Stomach (tissue), 9 donors: ENCODE measurements around the gene TCF21. TPM values are rescaled to one million over a fixed set of nuclear protein-coding genes. Genes with fewer than 3 reads are reported as not detected.
A peak's percentile ranks its signal among the peaks of the same experiment; 100 is the strongest.
"Not testable (repeated sequence)": the region's sequence is repeated elsewhere in the genome, so short reads cannot be mapped to it uniquely, and the experiment has no call there.

ENCODE experiments used
- DNase-seq, 2 donors: peaks; one replicate each; pipeline versions ENCODE4 v3.0.0 to v3.0.0-alpha.2; 2013 to 2019
- H3K27ac ChIP-seq, 5 donors: fragments of 200-600 bp in 4 of 5; sonication (generic) in 4 of 5; one replicate each; pipeline ENCODE4 v1.5.1; 2013 to 2019; ENCODE audit warnings: mild to moderate bottlenecking in 1 of 5, moderate library complexity in 1 of 5
- H3K27me3 ChIP-seq, 3 donors: fragments of 200-600 bp; sonication (generic); one replicate each; pipeline ENCODE4 v1.5.1; 2017 to 2019; ENCODE audit warnings: mixed run types in 1 of 3
- H3K36me3 ChIP-seq, 4 donors: fragments of 200-600 bp; sonication (generic); 1 replicate in 3 of 4; 2 replicates in 1 of 4; pipeline ENCODE4 v1.5.1; 2016 to 2019
- H3K4me1 ChIP-seq, 4 donors: fragments of 200-600 bp; sonication (generic); one replicate each; pipeline ENCODE4 v1.5.1; 2016 to 2019
- H3K4me3 ChIP-seq, 4 donors: fragments of 200-600 bp; sonication (generic) in 3 of 4; one replicate each; pipeline ENCODE4 v1.5.1; 2016 to 2019; ENCODE audit warnings: mild to moderate bottlenecking in 1 of 4
- H3K9me3 ChIP-seq, 4 donors: fragments of 200-600 bp; sonication (generic); one replicate each; pipeline ENCODE4 v1.5.1; 2016 to 2019
- CTCF ChIP-seq, 7 experiments: fragments of 450-650 bp in 4 of 7; fragments of 200-600 bp in 3 of 7; sonication (generic) in 3 of 7; IDR thresholded peaks; one replicate each; pipeline ENCODE4 v1.5.1; 2016 to 2019; ENCODE audit warnings: antibody characterized with exemption in 7 of 7, control low read depth in 2 of 7, mild to moderate bottlenecking in 1 of 7
- EP300 ChIP-seq: sonication (generic); formaldehyde crosslinking; IDR thresholded peaks from one replicate; pipeline ENCODE4 v1.6.1; 2017; ENCODE audit warnings: antibody characterized with exemption
- POLR2A ChIP-seq, 4 donors: fragments of 450-650 bp; IDR thresholded peaks; one replicate each; pipeline ENCODE4 v1.6.1; 2016; ENCODE audit warnings: antibody characterized with exemption in 4 of 4, control low read depth in 2 of 4, mild to moderate bottlenecking in 1 of 4, moderate library complexity in 1 of 4
- POLR2AphosphoS5 ChIP-seq, 3 donors: sonication (generic); formaldehyde crosslinking; IDR thresholded peaks; one replicate each; pipeline ENCODE4 v1.6.1; 2016; ENCODE audit warnings: antibody characterized with exemption in 3 of 3
- WGBS, 5 donors: extraction: QIAGEN DNeasy Blood & Tissue Kit in 3 of 5; methylation state at CpG; one replicate each; pipeline versions ENCODE4 v1.1.5 to v1.1.7; 2013 to 2018; 5-methylcytosine and 5-hydroxymethylcytosine counted together
- intact Hi-C: fragments of 100-400 bp; cut with DNase I; formaldehyde crosslinking; loops from one replicate; pipeline ENCODE4 v1.15.1; 2023; ENCODE audit warnings: low total_unique reads
- polyA plus RNA-seq, 3 donors: library from polyadenylated mRNA; stranded (reverse); fragments of 200-250 nt; gene quantifications; one replicate each; pipeline ENCODE4 v1.2.3, GENCODE V29; 2013
- total RNA-seq, 5 donors: library from RNA; depleted of rRNA; stranded (reverse); fragments of >200 nt; gene quantifications; one replicate each; pipeline versions ENCODE4 v1.1.0 to v1.2.3, GENCODE V29; 2014 to 2016
- donor health status: healthy with polysubstance abuse.
- donor health status: Bipolar disorder and iron deficiency.
- donor health status: healthy.

Gene TCF21
- total and polyA plus RNA-seq, 8 donors = 3.2 to 43.0 (median 16.3) TPM

- Histone ChIP-seq H3K9me3 (no peaks in the 10 kb centered on the region), H3K4me1 (peaks cover 0 to 11% (median 0%) of the 10 kb centered on the region in 4 donors), H3K27me3 (peaks cover 0 to 7% (median 0%) of the 10 kb centered on the region in 3 donors), H3K27ac (no peak overlapping the region), H3K4me3 (no peak overlapping the region), H3K36me3 (no peaks in the 10 kb centered on the region)
- DNase-seq = peak; percentile 86 to 90
- WGBS, 5 donors = 23 to 28% (median 27%) methylated on average over 6 of the region's 6 CpGs
- intact Hi-C loops = loop anchor here (5.0 to 10.0 kb wide), 2 partner anchors 143 to 171 kb away; no protein-coding TSS in a partner anchor
- TF ChIP-seq EP300 = no peak
- TF ChIP-seq CTCF (IDR thresholded peaks at IDR 0.05) = peak in 5 of 7 experiments; percentile 17 to 84 (median 74)
Observed at GRCh38 chr6:133921249-133921859, 32.4 kb downstream of the TCF21 start.

- H3K27ac ChIP-seq = no peak overlapping the region
- H3K27me3 ChIP-seq = peaks cover 0 to 18% (median 0%) of the 10 kb centered on the region in 3 donors
- no peaks in the 10 kb centered on the region for H3K9me3 ChIP-seq
- intact Hi-C loops = loop anchor here (5.0 to 10.0 kb wide), 2 partner anchors 141 to 168 kb away; no protein-coding TSS in a partner anchor
- TF ChIP-seq EP300 (no peak), POLR2A (IDR thresholded peaks at IDR 0.05) (no peak), POLR2AphosphoS5 (IDR thresholded peaks at IDR 0.05) (peak in 2 of 3 donors; percentile 39 to 52), CTCF (IDR thresholded peaks at IDR 0.05) (peak in 5 of 7 experiments; percentile 78 to 94 (median 83))
- H3K36me3 ChIP-seq = no peaks in the 10 kb centered on the region
- 19 to 31% (median 27%) methylated on average over 6 of the region's 6 CpGs for WGBS, 5 donors
- H3K4me1 ChIP-seq = peaks cover 0 to 6% (median 0%) of the 10 kb centered on the region in 4 donors
- H3K4me3 ChIP-seq = no peak overlapping the region
- peak; percentile 74 to 92 for DNase-seq
Observed at GRCh38 chr6:133923938-133924593, 35.2 kb downstream of the TCF21 start.

GRCh38 chr6:133931221-133931620 lies 42.3 kb downstream of the TCF21 start:
- H3K27ac ChIP-seq, H3K4me1 ChIP-seq, H3K36me3 ChIP-seq, intact Hi-C loops, DNase-seq, H3K4me3 ChIP-seq: not testable (repeated sequence)
- Histone ChIP-seq H3K27me3 (peaks cover 0 to 10% (median 0%) of the 10 kb centered on the region in 3 donors), H3K9me3 (peaks cover 0 to 11% (median 5%) of the 10 kb centered on the region in 4 donors)
- WGBS, 5 donors = 71 to 89% (median 81%) methylated on average over 5 to 6 of the region's 6 CpGs

GRCh38 chr6:133936352-133936751 lies 47.4 kb downstream of the TCF21 start:
- peaks cover 0 to 11% (median 5%) of the 10 kb centered on the region in 4 donors for H3K9me3 ChIP-seq
- H3K4me1 ChIP-seq, H3K4me3 ChIP-seq, DNase-seq, H3K36me3 ChIP-seq, H3K27ac ChIP-seq, intact Hi-C loops, H3K27me3 ChIP-seq: not testable (repeated sequence)
- WGBS, 5 donors = 89 to 94% (median 91%) methylated on average over 3 of the region's 3 CpGs

- Histone ChIP-seq H3K4me1 (no peaks in the 10 kb centered on the region), H3K4me3 (no peak overlapping the region), H3K36me3 (no peaks in the 10 kb centered on the region), H3K27ac (no peak overlapping the region), H3K9me3 (peaks cover 0 to 11% (median 5%) of the 10 kb centered on the region in 4 donors), H3K27me3 (no peaks in the 10 kb centered on the region)
- no peak for TF ChIP-seq POLR2A (IDR thresholded peaks at IDR 0.05)
- TF ChIP-seq CTCF (IDR thresholded peaks at IDR 0.05) = no peak
- TF ChIP-seq POLR2AphosphoS5 (IDR thresholded peaks at IDR 0.05) = no peak
- TF ChIP-seq EP300 = no peak
- no peak for DNase-seq
- intact Hi-C loops = no loop called here
Observed at GRCh38 chr6:133937909-133938308, 49.0 kb downstream of the TCF21 start.
